Measurements from ENCODE around the gene NRSN2. TPM values are rescaled to one million over a fixed set of nuclear protein-coding genes. Genes with fewer than 3 reads are reported as not detected.

Gene NRSN2
- total RNA-seq, 6 donors from 2014 or later, result 13.6 to 30.8 (median 25.6) TPM

DNA sequence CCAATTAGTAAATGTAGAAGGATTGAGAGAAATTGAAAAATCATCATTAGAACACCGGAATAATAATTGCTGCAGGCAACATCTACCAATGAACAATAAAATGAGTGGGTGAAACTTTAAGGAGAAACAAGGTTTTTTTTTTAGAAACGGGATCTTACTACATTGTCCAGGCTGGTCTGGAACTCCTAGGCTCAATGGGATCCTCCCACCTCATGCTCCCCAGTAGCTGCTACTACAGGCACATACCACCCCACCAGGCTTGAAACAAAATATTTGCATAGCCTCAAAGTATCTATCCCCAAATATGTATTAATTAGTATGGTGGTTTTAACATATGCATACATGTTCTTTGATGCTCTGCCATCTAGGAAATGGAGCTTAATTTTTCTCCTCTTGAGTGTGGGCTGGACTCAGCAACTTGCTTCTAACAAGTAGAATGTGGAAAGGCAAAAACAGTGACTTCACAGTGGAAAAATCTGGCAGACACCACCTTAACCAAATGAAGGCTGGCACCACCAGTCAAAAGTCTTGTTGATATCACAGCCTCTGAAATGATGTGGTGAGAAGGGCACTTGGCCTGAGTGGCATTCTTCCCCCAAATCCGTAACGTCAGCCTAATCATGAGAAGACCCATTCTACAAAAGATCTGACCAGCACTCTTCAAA is 12.1 kb downstream of the NRSN2 start:
- H3K27ac ChIP-seq, result peak overlapping the region in 2 of 4 donors; percentile 10 to 25

DNA sequence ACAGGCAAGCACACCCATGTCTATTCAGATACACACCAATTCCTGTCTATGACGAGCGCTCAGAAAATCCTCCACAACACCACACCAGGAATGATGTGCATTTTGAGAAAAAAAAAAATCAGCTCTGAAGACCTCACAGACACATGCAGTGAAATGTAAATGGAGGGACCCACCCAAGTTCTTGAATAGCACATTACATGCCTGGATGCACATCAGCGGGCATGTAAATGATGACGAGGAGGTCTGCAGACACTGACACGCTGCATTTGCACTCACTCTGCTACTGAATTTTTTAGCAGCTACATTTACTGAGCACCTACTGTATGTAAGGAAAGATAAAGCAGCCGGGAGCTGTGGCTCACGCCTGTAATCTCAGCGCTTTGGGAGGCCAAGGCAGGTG is 14.7 kb downstream of the NRSN2 start:
- 93 to 96% methylated on average over 8 of the region's 8 CpGs for WGBS, 2 donors
- peaks cover 9 to 20% (median 12%) of the 10 kb centered on the region in 4 donors for H3K4me1 ChIP-seq
- no peaks in the 10 kb centered on the region for H3K9me3 ChIP-seq
- H3K27me3 ChIP-seq, result no peaks in the 10 kb centered on the region
- no peak for DNase-seq
- no peak overlapping the region for H3K4me3 ChIP-seq
- no peaks in the 10 kb centered on the region for H3K36me3 ChIP-seq
- H3K27ac ChIP-seq, result no peak overlapping the region
- no peak for ATAC-seq (ENCODE audit: low FRiP score in 2 of 2)
- TF ChIP-seq, protein P1, sequence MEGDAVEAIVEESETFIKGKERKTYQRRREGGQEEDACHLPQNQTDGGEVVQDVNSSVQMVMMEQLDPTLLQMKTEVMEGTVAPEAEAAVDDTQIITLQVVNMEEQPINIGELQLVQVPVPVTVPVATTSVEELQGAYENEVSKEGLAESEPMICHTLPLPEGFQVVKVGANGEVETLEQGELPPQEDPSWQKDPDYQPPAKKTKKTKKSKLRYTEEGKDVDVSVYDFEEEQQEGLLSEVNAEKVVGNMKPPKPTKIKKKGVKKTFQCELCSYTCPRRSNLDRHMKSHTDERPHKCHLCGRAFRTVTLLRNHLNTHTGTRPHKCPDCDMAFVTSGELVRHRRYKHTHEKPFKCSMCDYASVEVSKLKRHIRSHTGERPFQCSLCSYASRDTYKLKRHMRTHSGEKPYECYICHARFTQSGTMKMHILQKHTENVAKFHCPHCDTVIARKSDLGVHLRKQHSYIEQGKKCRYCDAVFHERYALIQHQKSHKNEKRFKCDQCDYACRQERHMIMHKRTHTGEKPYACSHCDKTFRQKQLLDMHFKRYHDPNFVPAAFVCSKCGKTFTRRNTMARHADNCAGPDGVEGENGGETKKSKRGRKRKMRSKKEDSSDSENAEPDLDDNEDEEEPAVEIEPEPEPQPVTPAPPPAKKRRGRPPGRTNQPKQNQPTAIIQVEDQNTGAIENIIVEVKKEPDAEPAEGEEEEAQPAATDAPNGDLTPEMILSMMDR (IDR thresholded peaks at IDR 0.05), result no peak
- TF ChIP-seq EP300 (IDR thresholded peaks at IDR 0.05) (no peak), POLR2A (IDR thresholded peaks at IDR 0.05) (no peak), POLR2AphosphoS5 (IDR thresholded peaks at IDR 0.05) (no peak)

More for the DNA sequence above, 12.1 kb downstream of the NRSN2 start:
- TF ChIP-seq POLR2AphosphoS5 (IDR thresholded peaks at IDR 0.05), result no peak
- TF ChIP-seq EP300 (IDR thresholded peaks at IDR 0.05), result no peak
- no peak for TF ChIP-seq POLR2A (IDR thresholded peaks at IDR 0.05)
- TF ChIP-seq, protein P1 (IDR thresholded peaks at IDR 0.05), result no peak
- H3K4me1 ChIP-seq, result peaks cover 13 to 27% (median 15%) of the 10 kb centered on the region in 4 donors
- DNase-seq, result no peak
- 68 to 84% methylated on average over 4 of the region's 4 CpGs for WGBS, 2 donors
- no peak for ATAC-seq (ENCODE audit: low FRiP score in 2 of 2)
- H3K4me3 ChIP-seq, result no peak overlapping the region
- H3K36me3 ChIP-seq, result no peaks in the 10 kb centered on the region
- H3K9me3 ChIP-seq, result no peaks in the 10 kb centered on the region
- H3K27me3 ChIP-seq, result no peaks in the 10 kb centered on the region

DNA sequence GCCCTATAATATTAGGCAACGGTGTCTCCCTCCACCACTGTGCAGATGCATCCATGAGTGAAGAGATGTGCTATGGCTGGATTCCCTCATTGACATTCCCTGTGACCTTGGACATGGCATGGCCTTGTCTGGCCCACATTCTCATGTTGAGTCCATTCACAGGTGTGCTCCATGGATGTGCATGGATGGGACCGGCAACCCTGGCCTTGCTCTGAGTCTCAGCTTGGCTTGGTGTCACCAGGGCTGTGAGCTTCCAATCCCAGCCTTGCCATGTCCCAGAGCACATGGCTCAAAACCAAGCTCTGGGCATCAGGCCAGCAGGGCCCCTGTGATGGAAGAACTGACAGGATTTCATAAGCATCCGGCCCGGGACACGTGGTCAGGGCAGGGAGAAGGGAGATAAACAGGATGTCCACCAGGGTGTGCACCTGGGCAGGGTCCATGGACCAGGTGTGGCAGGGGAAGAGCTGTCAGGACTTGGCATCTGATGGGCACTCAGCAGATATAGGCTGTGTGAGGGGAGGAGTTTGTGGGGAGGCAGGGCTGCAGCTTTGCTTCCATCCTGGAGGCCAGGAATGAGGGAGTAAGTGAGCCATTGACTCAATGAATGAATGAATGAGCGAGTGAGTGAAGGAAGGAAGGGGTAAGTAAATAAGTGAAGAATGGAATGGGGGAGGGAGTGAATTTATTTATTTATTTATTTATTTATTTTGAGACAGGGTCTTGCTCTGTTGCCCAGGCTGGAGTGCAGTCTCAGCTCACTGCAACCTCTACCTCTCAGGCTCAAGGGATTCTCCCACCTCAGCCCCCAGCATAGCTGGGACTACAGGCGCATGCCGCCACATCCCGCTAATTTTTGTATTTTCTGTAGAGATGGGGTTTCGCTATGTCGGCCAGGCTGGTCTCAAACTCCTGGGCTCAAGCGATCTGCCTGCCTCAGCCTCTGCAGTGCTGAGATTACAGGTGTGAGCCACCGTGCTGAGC is 15.7 kb downstream of the NRSN2 start:
- Histone ChIP-seq H3K36me3 (no peaks in the 10 kb centered on the region), H3K27me3 (no peaks in the 10 kb centered on the region), H3K4me3 (no peak overlapping the region), H3K9me3 (no peaks in the 10 kb centered on the region), H3K4me1 (peaks cover 9 to 20% (median 12%) of the 10 kb centered on the region in 4 donors), H3K27ac (no peak overlapping the region)
- WGBS, 2 donors, result 64 to 66% methylated on average over 12 to 13 of the region's 13 CpGs
- TF ChIP-seq POLR2A (IDR thresholded peaks at IDR 0.05) (no peak), POLR2AphosphoS5 (IDR thresholded peaks at IDR 0.05) (peak; percentile 84 to 85), EP300 (IDR thresholded peaks at IDR 0.05) (peak in 1 of 4 donors; percentile 84)
- TF ChIP-seq, protein P1 (IDR thresholded peaks at IDR 0.05), result peak; percentile 27 to 76 (median 67)
- peak in 1 of 2 donors; percentile 95 for DNase-seq
- ATAC-seq (ENCODE audit: low FRiP score in 2 of 2), result peak; percentile 67 to 88

DNA sequence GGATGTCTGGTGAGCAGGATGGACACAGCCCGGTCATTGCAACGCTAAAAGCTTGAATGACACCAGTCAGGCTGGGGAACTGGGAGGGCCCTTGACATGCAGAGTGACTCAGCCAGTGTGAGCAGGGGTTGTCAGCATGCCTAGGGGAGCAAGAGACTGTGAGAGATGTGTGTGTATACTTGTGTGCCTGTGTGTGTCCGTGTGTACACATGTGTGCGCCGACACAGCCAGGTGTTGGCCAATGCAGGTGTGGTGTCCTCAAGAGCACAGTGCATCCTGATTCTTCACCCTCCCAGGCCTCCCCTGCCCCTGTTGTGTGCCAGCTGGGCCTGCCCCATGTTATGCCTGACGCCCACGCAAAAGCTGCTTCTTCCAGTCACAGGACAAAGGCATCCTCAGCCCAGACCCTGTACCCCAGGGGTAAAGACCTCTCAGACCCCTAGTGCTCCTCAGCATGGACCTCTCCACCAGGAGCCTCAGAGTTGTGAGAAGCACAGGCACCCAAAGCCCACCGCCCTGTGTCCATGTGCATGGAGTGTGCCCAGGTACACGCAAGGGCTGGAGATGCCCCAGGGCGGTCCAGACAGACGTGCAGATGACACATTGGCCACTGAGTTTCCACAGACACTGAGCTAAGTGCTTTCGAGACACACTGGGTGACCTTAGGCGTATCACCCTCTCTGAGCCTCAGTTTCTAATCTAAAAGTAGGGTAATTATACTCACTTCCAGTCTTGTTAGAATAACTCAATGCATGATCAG is 16.6 kb downstream of the NRSN2 start:
- ATAC-seq (ENCODE audit: low FRiP score in 2 of 2) (peak in 1 of 2 donors; percentile 30), DNase-seq (no peak)
- Histone ChIP-seq H3K4me1 (peaks cover 9 to 20% (median 12%) of the 10 kb centered on the region in 4 donors), H3K27ac (no peak overlapping the region), H3K36me3 (no peaks in the 10 kb centered on the region), H3K9me3 (no peaks in the 10 kb centered on the region), H3K4me3 (no peak overlapping the region), H3K27me3 (no peaks in the 10 kb centered on the region)
- 82 to 89% methylated on average over 10 to 13 of the region's 13 CpGs for WGBS, 2 donors
- TF ChIP-seq EP300 (IDR thresholded peaks at IDR 0.05), result no peak
- TF ChIP-seq POLR2A (IDR thresholded peaks at IDR 0.05), result no peak
- TF ChIP-seq, protein P1 (IDR thresholded peaks at IDR 0.05), result no peak
- no peak for TF ChIP-seq POLR2AphosphoS5 (IDR thresholded peaks at IDR 0.05)
